ENCODE data around the gene AGPAT4. TPM values are rescaled to one million over a fixed set of nuclear protein-coding genes. Genes with fewer than 3 reads are reported as not detected.

AGPAT4 gene
- total RNA-seq, 4 donors from 2014 or later: 0.53 to 11.6 (median 3.3) TPM

- H3K4me1 ChIP-seq: no peaks in the 10 kb centered on the region
- no peaks in the 10 kb centered on the region for H3K9me3 ChIP-seq
- TF ChIP-seq POLR2A (IDR thresholded peaks at IDR 0.05) (no peak), CTCF (IDR thresholded peaks at IDR 0.05) (no peak)
- DNase-seq: no peak
- H3K4me3 ChIP-seq: no peak overlapping the region
- no peak overlapping the region for H3K27ac ChIP-seq
- H3K36me3 ChIP-seq: no peaks in the 10 kb centered on the region
- no peaks in the 10 kb centered on the region for H3K27me3 ChIP-seq
Measured at GRCh38 chr6:161216616-161217205, 57.1 kb downstream of the AGPAT4 start.

GRCh38 chr6:161215876-161216615, 57.8 kb downstream of the AGPAT4 start:
- no peaks in the 10 kb centered on the region for H3K36me3 ChIP-seq
- no peak for TF ChIP-seq CTCF (IDR thresholded peaks at IDR 0.05)
- no peak for TF ChIP-seq POLR2A (IDR thresholded peaks at IDR 0.05)
- no peak overlapping the region for H3K4me3 ChIP-seq
- H3K9me3 ChIP-seq: no peaks in the 10 kb centered on the region
- no peak for DNase-seq
- no peaks in the 10 kb centered on the region for H3K4me1 ChIP-seq
- no peaks in the 10 kb centered on the region for H3K27me3 ChIP-seq
- H3K27ac ChIP-seq: no peak overlapping the region

- no peak for TF ChIP-seq POLR2A (IDR thresholded peaks at IDR 0.05)
- TF ChIP-seq CTCF (IDR thresholded peaks at IDR 0.05): no peak
- H3K27ac ChIP-seq: no peak overlapping the region
- no peak for DNase-seq
Measured at GRCh38 chr6:161215193-161215592, 58.7 kb downstream of the AGPAT4 start.

GRCh38 chr6:161214722-161215121, 59.1 kb downstream of the AGPAT4 start:
- Histone ChIP-seq H3K4me1 (no peaks in the 10 kb centered on the region), H3K4me3 (no peak overlapping the region), H3K27ac (no peak overlapping the region), H3K36me3 (no peaks in the 10 kb centered on the region), H3K9me3 (no peaks in the 10 kb centered on the region), H3K27me3 (no peaks in the 10 kb centered on the region)
- no peak for TF ChIP-seq POLR2A (IDR thresholded peaks at IDR 0.05)
- no peak for TF ChIP-seq CTCF (IDR thresholded peaks at IDR 0.05)
- no peak for DNase-seq

More at GRCh38 chr6:161215193-161215592, 58.7 kb downstream of the AGPAT4 start:
- Histone ChIP-seq H3K4me3 (no peak overlapping the region), H3K36me3 (no peaks in the 10 kb centered on the region), H3K27me3 (no peaks in the 10 kb centered on the region), H3K9me3 (no peaks in the 10 kb centered on the region), H3K4me1 (no peaks in the 10 kb centered on the region)

GRCh38 chr6:161212902-161213301, 61.0 kb downstream of the AGPAT4 start:
- no peak overlapping the region for H3K27ac ChIP-seq
- no peaks in the 10 kb centered on the region for H3K36me3 ChIP-seq
- TF ChIP-seq POLR2A (IDR thresholded peaks at IDR 0.05): no peak
- DNase-seq: no peak
- no peak overlapping the region for H3K4me3 ChIP-seq
- H3K9me3 ChIP-seq: no peaks in the 10 kb centered on the region
- no peaks in the 10 kb centered on the region for H3K27me3 ChIP-seq
- no peaks in the 10 kb centered on the region for H3K4me1 ChIP-seq

- TF ChIP-seq CTCF (IDR thresholded peaks at IDR 0.05): no peak
- Histone ChIP-seq H3K27me3 (no peaks in the 10 kb centered on the region), H3K27ac (no peak overlapping the region), H3K36me3 (no peaks in the 10 kb centered on the region), H3K4me3 (no peak overlapping the region), H3K4me1 (no peaks in the 10 kb centered on the region), H3K9me3 (no peaks in the 10 kb centered on the region)
- DNase-seq: no peak
Measured at GRCh38 chr6:161211380-161212035, 62.4 kb downstream of the AGPAT4 start.
